ENCODE data around the gene KRTAP10-10.

GRCh38 chr21:44619886-44620285, 17.3 kb upstream of the KRTAP10-10 start:
- TF ChIP-seq GATA3 (IDR thresholded peaks at IDR 0.05; ENCODE audit: low read depth, low read length) (no peak), GATA2 (IDR thresholded peaks at IDR 0.05; ENCODE audit: low read depth, low read length) (no peak)

All from SH-SY5Y (cell line).